SJSA1 (cell line): ENCODE measurements around the gene ZDHHC22. TPM values are rescaled to one million over a fixed set of nuclear protein-coding genes. Genes with fewer than 3 reads are reported as not detected.

Source experiments
- DNase-seq, 2 experiments: peaks; one replicate each; pipeline ENCODE4 v3.0.0-alpha.2; 2015 to 2020; ENCODE audit warnings: low spot score in 2 of 2, low read depth in 1 of 2
- H3K27ac ChIP-seq: fragments of 250-450 bp; sonication (Bioruptor Pico); 2 replicates; pipeline ENCODE4 v1.5.1; 2020; ENCODE audit warnings: mild to moderate bottlenecking, moderate library complexity
- H3K27me3 ChIP-seq: fragments of 250-450 bp; sonication (Bioruptor Pico); replicated peaks from 2 replicates; pipeline ENCODE4 v1.5.1; 2020; ENCODE audit warnings: mild to moderate bottlenecking, moderate library complexity
- H3K36me3 ChIP-seq: fragments of 250-450 bp; sonication (Bioruptor Pico); 2 replicates; pipeline ENCODE4 v1.5.1; 2020; ENCODE audit warnings: mild to moderate bottlenecking
- H3K4me1 ChIP-seq: fragments of 250-450 bp; sonication (Bioruptor Pico); replicated peaks from 2 replicates; pipeline ENCODE4 v1.6.1; 2021; ENCODE audit warnings: mild to moderate bottlenecking
- H3K4me3 ChIP-seq: fragments of 250-450 bp; sonication (Bioruptor Pico); 2 replicates; pipeline ENCODE4 v1.5.1; 2020; ENCODE audit warnings: mild to moderate bottlenecking
- H3K9me3 ChIP-seq: fragments of 250-450 bp; sonication (Bioruptor Pico); replicated peaks from 2 replicates; pipeline ENCODE4 v1.5.1; 2020; ENCODE audit warnings: mild to moderate bottlenecking
- total RNA-seq: library from RNA; depleted of rRNA; stranded (reverse); fragments of >200 nt; shearing (Covaris generic); gene quantifications from 2 replicates; pipeline ENCODE4 v1.2.3, GENCODE V29; 2014

ZDHHC22 gene
- total RNA-seq, 1 experiment from 2014 or later: 0.03 TPM

- H3K27me3 ChIP-seq: no peaks in the 10 kb centered on the region; the same call in 1 of the 2 replicates
- H3K4me3 ChIP-seq: no peak overlapping the region
- DNase-seq: no peak
- H3K36me3 ChIP-seq: no peaks in the 10 kb centered on the region
- H3K4me1 ChIP-seq: no peaks in the 10 kb centered on the region
- no peak overlapping the region for H3K27ac ChIP-seq
- no peaks in the 10 kb centered on the region for H3K9me3 ChIP-seq
These were observed 11.2 kb downstream of the ZDHHC22 start for GRCh38 chr14:77130386-77130785.

GRCh38 chr14:77128414-77128891 lies 13.1 kb downstream of the ZDHHC22 start:
- Histone ChIP-seq H3K27me3 (peaks cover 5% of the 10 kb centered on the region; the same call in 1 of the 2 replicates), H3K9me3 (0 out of 2 replicates have a peak, but pooled peaks cover 2% of the 10 kb centered on the region), H3K4me3 (no peak overlapping the region), H3K36me3 (no peaks in the 10 kb centered on the region), H3K27ac (no peak overlapping the region), H3K4me1 (peaks cover 4% of the 10 kb centered on the region; the same call in 1 of the 2 replicates)
- DNase-seq: no peak

- H3K36me3 ChIP-seq: no peaks in the 10 kb centered on the region
- no peak overlapping the region for H3K4me3 ChIP-seq
- 0 out of 2 replicates have a peak, but pooled peaks cover 2% of the 10 kb centered on the region for H3K9me3 ChIP-seq
- no peak overlapping the region for H3K27ac ChIP-seq
- no peak for DNase-seq
- H3K4me1 ChIP-seq: peaks cover 4% of the 10 kb centered on the region; the same call in 1 of the 2 replicates
- peaks cover 5% of the 10 kb centered on the region; the same call in 1 of the 2 replicates for H3K27me3 ChIP-seq
These were observed 15.1 kb downstream of the ZDHHC22 start for GRCh38 chr14:77126461-77126990.

GRCh38 chr14:77125823-77126325 lies 15.7 kb downstream of the ZDHHC22 start:
- no peaks in the 10 kb centered on the region for H3K36me3 ChIP-seq
- H3K27me3 ChIP-seq: peaks cover 5% of the 10 kb centered on the region; the same call in 1 of the 2 replicates
- DNase-seq: no peak
- 0 out of 2 replicates have a peak, but pooled peaks cover 2% of the 10 kb centered on the region for H3K9me3 ChIP-seq
- H3K27ac ChIP-seq: no peak overlapping the region
- H3K4me1 ChIP-seq: peaks cover 4% of the 10 kb centered on the region; the same call in 1 of the 2 replicates
- no peak overlapping the region for H3K4me3 ChIP-seq

GRCh38 chr14:77125281-77125801 lies 16.2 kb downstream of the ZDHHC22 start:
- Histone ChIP-seq H3K27ac (no peak overlapping the region), H3K4me1 (peaks cover 4% of the 10 kb centered on the region; the same call in 1 of the 2 replicates), H3K4me3 (no peak overlapping the region), H3K36me3 (no peaks in the 10 kb centered on the region), H3K27me3 (peaks cover 5% of the 10 kb centered on the region; the same call in 1 of the 2 replicates), H3K9me3 (0 out of 2 replicates have a peak, but pooled peaks cover 2% of the 10 kb centered on the region)
- no peak for DNase-seq

- H3K9me3 ChIP-seq: 0 out of 2 replicates have a peak, but pooled peaks cover 2% of the 10 kb centered on the region
- H3K36me3 ChIP-seq: no peaks in the 10 kb centered on the region
- H3K4me1 ChIP-seq: peaks cover 4% of the 10 kb centered on the region; the same call in 1 of the 2 replicates
- no peak overlapping the region for H3K27ac ChIP-seq
- H3K27me3 ChIP-seq: peaks cover 5% of the 10 kb centered on the region; the same call in 1 of the 2 replicates
- H3K4me3 ChIP-seq: peak overlapping the region; percentile 12; the same call in 1 of the 2 replicates
- no peak for DNase-seq
These were observed 17.0 kb downstream of the ZDHHC22 start for GRCh38 chr14:77124345-77125280.

GRCh38 chr14:77123381-77124325 lies 17.9 kb downstream of the ZDHHC22 start:
- Histone ChIP-seq H3K27ac (no peak overlapping the region), H3K4me1 (peaks cover 4% of the 10 kb centered on the region; the same call in 1 of the 2 replicates), H3K4me3 (no peak overlapping the region), H3K36me3 (no peaks in the 10 kb centered on the region), H3K27me3 (peaks cover 5% of the 10 kb centered on the region; the same call in 1 of the 2 replicates), H3K9me3 (0 out of 2 replicates have a peak, but pooled peaks cover 2% of the 10 kb centered on the region)
- DNase-seq: no peak

- peaks cover 5% of the 10 kb centered on the region; the same call in 1 of the 2 replicates for H3K27me3 ChIP-seq
- peaks cover 4% of the 10 kb centered on the region; the same call in 1 of the 2 replicates for H3K4me1 ChIP-seq
These were observed 19.0 kb downstream of the ZDHHC22 start for GRCh38 chr14:77122526-77123125.

GRCh38 chr14:77120771-77121743 lies 20.5 kb downstream of the ZDHHC22 start:
- Histone ChIP-seq H3K27ac (no peak overlapping the region), H3K9me3 (0 out of 2 replicates have a peak, but pooled peaks cover 2% of the 10 kb centered on the region), H3K27me3 (peaks cover 5% of the 10 kb centered on the region; the same call in 1 of the 2 replicates)

More at GRCh38 chr14:77122526-77123125, 19.0 kb downstream of the ZDHHC22 start:
- H3K27ac ChIP-seq: no peak overlapping the region
- DNase-seq: no peak
- H3K36me3 ChIP-seq: no peaks in the 10 kb centered on the region
- no peak overlapping the region for H3K4me3 ChIP-seq
- 0 out of 2 replicates have a peak, but pooled peaks cover 2% of the 10 kb centered on the region for H3K9me3 ChIP-seq

GRCh38 chr14:77119851-77120250 lies 21.7 kb downstream of the ZDHHC22 start:
- Histone ChIP-seq H3K4me1 (peaks cover 3% of the 10 kb centered on the region; the same call in 1 of the 2 replicates), H3K27ac (no peak overlapping the region), H3K9me3 (0 out of 2 replicates have a peak, but pooled peaks cover 2% of the 10 kb centered on the region), H3K27me3 (peaks cover 5% of the 10 kb centered on the region; the same call in 1 of the 2 replicates), H3K36me3 (peaks cover 3% of the 10 kb centered on the region; the same call in 1 of the 2 replicates), H3K4me3 (no peak overlapping the region)
- DNase-seq: no peak

More at GRCh38 chr14:77120771-77121743, 20.5 kb downstream of the ZDHHC22 start:
- no peak for DNase-seq
- H3K4me3 ChIP-seq: no peak overlapping the region
- peaks cover 4% of the 10 kb centered on the region; the same call in 1 of the 2 replicates for H3K4me1 ChIP-seq
- H3K36me3 ChIP-seq: peaks cover under 1% of the 10 kb centered on the region; the same call in 1 of the 2 replicates
